Measurements from ENCODE around the gene SCARB1. TPM values are rescaled to one million over a fixed set of nuclear protein-coding genes. Genes with fewer than 3 reads are reported as not detected.
A peak's percentile ranks its signal among the peaks of the same experiment; 100 is the strongest.

Gene SCARB1
- total and polyA plus RNA-seq, 2 of the 13 experiments (the other 11 are each of a cell fraction or from before 2014, with no cell fraction given): 63.4 to 160 TPM

GRCh38 chr12:124853781-124854636 is 9.7 kb downstream of the SCARB1 start (continued):
- TF ChIP-seq SMARCC2 (IDR thresholded peaks at IDR 0.05) (no peak), ZXDC (CRISPR knock-in tag; IDR thresholded peaks at IDR 0.05) (0 out of 2 replicates have a peak, but pooled peaks have one; percentile 45), ZNF652 (CRISPR knock-in tag; IDR thresholded peaks at IDR 0.05; ENCODE audit: borderline replicate concordance, low read depth) (no peak), ZBTB38 (CRISPR knock-in tag; IDR thresholded peaks at IDR 0.05) (peak; percentile 73), IRF9 (CRISPR knock-in tag; IDR thresholded peaks at IDR 0.05; ENCODE audit: borderline replicate concordance) (no peak), HNRNPUL1 (IDR thresholded peaks at IDR 0.05; ENCODE audit: low read depth, low read length) (no peak), TSC22D2 (CRISPR knock-in tag; IDR thresholded peaks at IDR 0.05; ENCODE audit: borderline replicate concordance) (no peak), HES4 (CRISPR knock-in tag; IDR thresholded peaks at IDR 0.05; ENCODE audit: borderline replicate concordance) (no peak), ZNF142 (CRISPR knock-in tag; IDR thresholded peaks at IDR 0.05) (no peak), TERF1 (CRISPR knock-in tag; IDR thresholded peaks at IDR 0.05) (no peak), ATM (IDR thresholded peaks at IDR 0.05; ENCODE audit: borderline replicate concordance) (no peak), ZNF256 (CRISPR knock-in tag; conservative IDR thresholded peaks at IDR 0.05) (no peak), FOXA3 (CRISPR knock-in tag; IDR thresholded peaks at IDR 0.05) (peak; percentile 61), PITX1 (CRISPR knock-in tag; IDR thresholded peaks at IDR 0.05) (no peak), MXI1 (IDR thresholded peaks at IDR 0.05; ENCODE audit: borderline replicate concordance, low read depth, low read length) (no peak), NCOR1 (IDR thresholded peaks at IDR 0.05; ENCODE audit: borderline replicate concordance, low read length) (no peak)
- TF ChIP-seq, protein P1, sequence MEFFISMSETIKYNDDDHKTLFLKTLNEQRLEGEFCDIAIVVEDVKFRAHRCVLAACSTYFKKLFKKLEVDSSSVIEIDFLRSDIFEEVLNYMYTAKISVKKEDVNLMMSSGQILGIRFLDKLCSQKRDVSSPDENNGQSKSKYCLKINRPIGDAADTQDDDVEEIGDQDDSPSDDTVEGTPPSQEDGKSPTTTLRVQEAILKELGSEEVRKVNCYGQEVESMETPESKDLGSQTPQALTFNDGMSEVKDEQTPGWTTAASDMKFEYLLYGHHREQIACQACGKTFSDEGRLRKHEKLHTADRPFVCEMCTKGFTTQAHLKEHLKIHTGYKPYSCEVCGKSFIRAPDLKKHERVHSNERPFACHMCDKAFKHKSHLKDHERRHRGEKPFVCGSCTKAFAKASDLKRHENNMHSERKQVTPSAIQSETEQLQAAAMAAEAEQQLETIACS (CRISPR knock-in tag; IDR thresholded peaks at IDR 0.05): no peak
